ENCODE data around the gene WNT5A.

DNA sequence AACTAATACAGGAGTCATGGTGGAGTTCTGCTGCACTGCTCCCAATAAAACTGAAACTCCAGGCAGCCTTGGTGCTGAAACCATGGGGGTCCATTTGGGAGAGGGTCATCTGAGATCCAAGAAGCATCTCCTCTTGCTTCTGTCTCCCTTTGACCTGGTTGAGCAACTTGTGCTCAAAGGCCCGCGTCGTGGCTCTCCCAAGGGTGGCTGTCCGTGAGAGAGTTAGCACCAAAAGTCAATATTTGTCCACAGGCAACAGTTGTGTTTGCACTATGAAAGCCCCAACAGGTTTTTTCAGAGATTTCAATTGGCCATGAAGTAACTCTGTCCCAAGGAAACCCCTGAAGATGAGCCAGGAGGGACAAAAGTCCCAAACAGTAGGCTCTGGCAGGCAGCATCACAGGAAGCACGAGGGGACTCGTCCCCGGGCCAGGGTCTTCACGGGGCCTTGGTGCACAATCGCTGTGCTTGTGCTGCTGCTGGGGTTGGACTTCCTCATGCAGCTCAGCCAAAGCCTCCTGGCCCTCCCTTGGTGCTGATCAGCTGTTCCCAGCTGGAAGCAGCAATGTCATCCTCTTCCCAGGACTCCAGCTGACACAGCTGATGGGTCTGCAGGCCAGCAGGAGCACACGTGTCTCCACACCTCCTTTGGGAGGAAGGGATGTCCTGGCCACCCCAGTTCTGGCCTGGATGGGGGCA lies 39.4 kb upstream of the WNT5A start:
- TF ChIP-seq, protein P1, sequence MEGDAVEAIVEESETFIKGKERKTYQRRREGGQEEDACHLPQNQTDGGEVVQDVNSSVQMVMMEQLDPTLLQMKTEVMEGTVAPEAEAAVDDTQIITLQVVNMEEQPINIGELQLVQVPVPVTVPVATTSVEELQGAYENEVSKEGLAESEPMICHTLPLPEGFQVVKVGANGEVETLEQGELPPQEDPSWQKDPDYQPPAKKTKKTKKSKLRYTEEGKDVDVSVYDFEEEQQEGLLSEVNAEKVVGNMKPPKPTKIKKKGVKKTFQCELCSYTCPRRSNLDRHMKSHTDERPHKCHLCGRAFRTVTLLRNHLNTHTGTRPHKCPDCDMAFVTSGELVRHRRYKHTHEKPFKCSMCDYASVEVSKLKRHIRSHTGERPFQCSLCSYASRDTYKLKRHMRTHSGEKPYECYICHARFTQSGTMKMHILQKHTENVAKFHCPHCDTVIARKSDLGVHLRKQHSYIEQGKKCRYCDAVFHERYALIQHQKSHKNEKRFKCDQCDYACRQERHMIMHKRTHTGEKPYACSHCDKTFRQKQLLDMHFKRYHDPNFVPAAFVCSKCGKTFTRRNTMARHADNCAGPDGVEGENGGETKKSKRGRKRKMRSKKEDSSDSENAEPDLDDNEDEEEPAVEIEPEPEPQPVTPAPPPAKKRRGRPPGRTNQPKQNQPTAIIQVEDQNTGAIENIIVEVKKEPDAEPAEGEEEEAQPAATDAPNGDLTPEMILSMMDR (IDR thresholded peaks at IDR 0.05) = no peak
- TF ChIP-seq EZH2 (IDR thresholded peaks at IDR 0.05) = no peak

Data from neural progenitor cell (in vitro differentiated cells).